GM21619 (cell line): ENCODE results near the gene ZNF598.
A peak's percentile ranks its signal among the peaks of the same experiment; 100 is the strongest.

Experiments used
- ATAC-seq: cut with Tn5 transposase; IDR thresholded peaks from one replicate; pipeline ENCODE4 v1.9.1; 2021; ENCODE audit not compliant: unreplicated experiment

The ZNF598 gene

GRCh38 chr16:1991948-1992703 lies 17.5 kb downstream of the ZNF598 start:
- peak; percentile 37 for ATAC-seq

- no peak for ATAC-seq
These were observed 18.1 kb downstream of the ZNF598 start for GRCh38 chr16:1991588-1991947.

- ATAC-seq, result peak; percentile 40
These were observed 18.5 kb downstream of the ZNF598 start for GRCh38 chr16:1991135-1991551.

GRCh38 chr16:1990351-1991134 lies 19.1 kb downstream of the ZNF598 start:
- ATAC-seq, result peak; percentile 5

GRCh38 chr16:1990101-1990350 lies 19.6 kb downstream of the ZNF598 start:
- no peak for ATAC-seq

- ATAC-seq, result no peak
These were observed 20.2 kb downstream of the ZNF598 start, which contains the start of gene SYNGR3 for GRCh38 chr16:1989209-1990100. Gene SYNGR3, plus strand, starts transcription at chr16:1989970. Its CDS starts 133 bp downstream, at chr16:1990103.

GRCh38 chr16:1987198-1987597 lies 22.4 kb downstream of the ZNF598 start:
- no peak for ATAC-seq

GRCh38 chr16:1985466-1986150 lies 24.0 kb downstream of the ZNF598 start:
- ATAC-seq, result no peak

- peak; percentile 12 for ATAC-seq
These were observed 25.0 kb downstream of the ZNF598 start for GRCh38 chr16:1984347-1985225.

- peak; percentile 70 for ATAC-seq
These were observed 25.9 kb downstream of the ZNF598 start, which contains the start of gene GFER for GRCh38 chr16:1983544-1984346. Gene GFER, plus strand, starts transcription at chr16:1984193. Its CDS starts 26 bp downstream, at chr16:1984219.

GRCh38 chr16:1982991-1983543 lies 26.6 kb downstream of the ZNF598 start:
- no peak for ATAC-seq

GRCh38 chr16:1982013-1982433 lies 27.6 kb downstream of the ZNF598 start:
- ATAC-seq, result no peak

GRCh38 chr16:1981398-1981836 lies 28.2 kb downstream of the ZNF598 start, which contains the start of gene NOXO1:
Gene NOXO1, minus strand, starts transcription at chr16:1981469. Its CDS starts 290 bp downstream, at chr16:1981179.
- no peak for ATAC-seq

GRCh38 chr16:1980770-1981087 lies 28.9 kb downstream of the ZNF598 start:
- ATAC-seq, result no peak

GRCh38 chr16:1980030-1980769 lies 29.4 kb downstream of the ZNF598 start:
- no peak for ATAC-seq

- ATAC-seq, result no peak
These were observed 30.2 kb downstream of the ZNF598 start for GRCh38 chr16:1979271-1980029.

GRCh38 chr16:1978476-1979120 lies 31.0 kb downstream of the ZNF598 start:
- ATAC-seq, result no peak
